AG09319 (cell line): ENCODE results near the gene LKAAEAR1.

Experiments used
- DNase-seq: peaks from one replicate; pipeline ENCODE4 v3.0.0-alpha.2; 2010; ENCODE audit warnings: low read depth; ENCODE audit errors: extremely low read depth
- CTCF ChIP-seq: IDR thresholded peaks from 2 replicates; pipeline ENCODE4 v1.5.1; 2011; ENCODE audit warnings: low read depth, mild to moderate bottlenecking, inconsistent platforms, low read length, moderate library complexity

The LKAAEAR1 gene

GRCh38 chr20:64069209-64069613 is 15.0 kb downstream of the LKAAEAR1 start:
- DNase-seq: no peak
- no peak for TF ChIP-seq CTCF

GRCh38 chr20:64068386-64069208 is 15.6 kb downstream of the LKAAEAR1 start:
- no peak for DNase-seq
- TF ChIP-seq CTCF: no peak

GRCh38 chr20:64067733-64068307 is 16.4 kb downstream of the LKAAEAR1 start:
- DNase-seq: no peak
- TF ChIP-seq CTCF: no peak

- no peak for DNase-seq
- no peak for TF ChIP-seq CTCF
Observed at GRCh38 chr20:64067005-64067632, 17.1 kb downstream of the LKAAEAR1 start.

GRCh38 chr20:64065974-64066343 is 18.2 kb downstream of the LKAAEAR1 start:
- no peak for TF ChIP-seq CTCF
- DNase-seq: no peak

- TF ChIP-seq CTCF: no peak
- DNase-seq: no peak
Observed at GRCh38 chr20:64065062-64065973, 18.9 kb downstream of the LKAAEAR1 start.
